ENCODE measurements around the gene DGCR6L.
A peak's percentile ranks its signal among the peaks of the same experiment; 100 is the strongest.
"Not testable (repeated sequence)": the region's sequence is repeated elsewhere in the genome, so short reads cannot be mapped to it uniquely, and the experiment has no call there.

DGCR6L gene

DNA sequence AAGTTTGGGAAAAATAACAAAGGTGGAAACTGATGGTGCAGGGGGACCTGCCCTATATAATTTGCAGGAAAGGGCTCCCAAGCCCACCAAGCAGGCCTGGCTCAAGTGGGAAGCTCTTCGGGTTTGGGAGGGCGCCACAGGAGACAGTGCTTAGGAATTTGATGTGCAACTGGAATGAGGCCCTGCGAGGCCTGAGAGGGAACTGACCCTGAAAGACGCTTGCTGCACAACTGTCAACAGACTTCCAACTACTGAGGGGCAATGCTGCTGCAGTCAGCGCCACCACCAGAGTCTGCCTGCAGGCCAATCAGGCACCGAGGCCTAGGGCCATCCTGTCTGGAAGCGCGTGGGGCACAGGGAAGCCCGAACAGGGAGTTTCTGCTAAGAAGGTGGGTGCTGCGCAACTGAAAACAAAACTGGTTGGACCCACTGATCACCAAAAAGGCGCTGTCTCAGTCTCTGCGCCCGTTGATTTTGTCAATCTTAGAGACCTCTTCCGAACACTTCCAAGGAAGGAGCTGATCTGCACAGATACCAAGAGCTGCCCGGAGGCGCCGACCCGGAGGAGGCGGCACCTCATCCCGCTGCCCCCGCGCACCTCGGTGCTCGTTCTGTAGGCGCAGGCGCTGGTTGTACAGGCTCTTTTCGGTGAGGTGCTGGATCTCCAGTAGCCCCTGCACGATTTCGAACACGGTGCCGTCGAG lies 667 bp downstream of the DGCR6L start:
- DNase-seq (ENCODE audit: low read depth in 2 of 2), result peak; percentile 14 to 37
- TF ChIP-seq, protein P1, sequence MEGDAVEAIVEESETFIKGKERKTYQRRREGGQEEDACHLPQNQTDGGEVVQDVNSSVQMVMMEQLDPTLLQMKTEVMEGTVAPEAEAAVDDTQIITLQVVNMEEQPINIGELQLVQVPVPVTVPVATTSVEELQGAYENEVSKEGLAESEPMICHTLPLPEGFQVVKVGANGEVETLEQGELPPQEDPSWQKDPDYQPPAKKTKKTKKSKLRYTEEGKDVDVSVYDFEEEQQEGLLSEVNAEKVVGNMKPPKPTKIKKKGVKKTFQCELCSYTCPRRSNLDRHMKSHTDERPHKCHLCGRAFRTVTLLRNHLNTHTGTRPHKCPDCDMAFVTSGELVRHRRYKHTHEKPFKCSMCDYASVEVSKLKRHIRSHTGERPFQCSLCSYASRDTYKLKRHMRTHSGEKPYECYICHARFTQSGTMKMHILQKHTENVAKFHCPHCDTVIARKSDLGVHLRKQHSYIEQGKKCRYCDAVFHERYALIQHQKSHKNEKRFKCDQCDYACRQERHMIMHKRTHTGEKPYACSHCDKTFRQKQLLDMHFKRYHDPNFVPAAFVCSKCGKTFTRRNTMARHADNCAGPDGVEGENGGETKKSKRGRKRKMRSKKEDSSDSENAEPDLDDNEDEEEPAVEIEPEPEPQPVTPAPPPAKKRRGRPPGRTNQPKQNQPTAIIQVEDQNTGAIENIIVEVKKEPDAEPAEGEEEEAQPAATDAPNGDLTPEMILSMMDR (IDR thresholded peaks at IDR 0.05; ENCODE audit: low read depth, low read length), result no peak
- peak overlapping the region; percentile 85 to 92 for H3K4me3 ChIP-seq (replicated peaks in 1 of 2; ENCODE audit: low read depth in 2 of 2, low read length in 2 of 2)

DNA sequence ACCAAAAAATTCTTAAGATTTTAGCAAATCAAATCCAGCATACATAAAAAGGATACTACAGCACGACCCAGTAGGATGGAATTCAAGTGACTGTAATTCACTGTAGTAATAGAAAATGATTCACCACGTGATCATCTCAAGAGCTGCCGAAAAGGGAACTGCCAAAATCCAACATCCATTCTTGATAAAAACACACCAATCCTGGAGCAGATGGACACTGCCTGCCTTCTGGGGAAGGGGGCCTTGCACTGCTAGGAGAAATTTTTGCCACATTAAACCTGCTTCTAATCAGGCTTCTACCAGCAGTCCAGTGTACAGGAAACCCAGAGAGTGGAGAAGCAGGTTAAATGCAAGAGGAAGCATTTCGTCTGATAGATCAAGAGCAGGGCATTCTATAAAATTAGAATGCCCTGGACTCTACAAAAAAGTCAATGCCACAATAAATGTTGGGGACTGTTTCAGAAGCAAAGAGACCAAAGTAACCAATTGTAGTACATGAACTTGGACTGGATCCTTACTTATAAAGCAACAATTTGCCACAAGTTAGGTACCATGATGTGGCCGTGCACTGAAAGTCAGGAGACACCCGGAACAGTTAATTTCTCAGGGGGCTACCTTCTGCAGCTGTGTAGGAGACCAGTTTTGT lies 1.7 kb downstream of the DGCR6L start:
- not testable (repeated sequence) for H3K4me3 ChIP-seq (replicated peaks in 1 of 2; ENCODE audit: low read depth in 2 of 2, low read length in 2 of 2); DNase-seq (ENCODE audit: low read depth in 2 of 2)

DNA sequence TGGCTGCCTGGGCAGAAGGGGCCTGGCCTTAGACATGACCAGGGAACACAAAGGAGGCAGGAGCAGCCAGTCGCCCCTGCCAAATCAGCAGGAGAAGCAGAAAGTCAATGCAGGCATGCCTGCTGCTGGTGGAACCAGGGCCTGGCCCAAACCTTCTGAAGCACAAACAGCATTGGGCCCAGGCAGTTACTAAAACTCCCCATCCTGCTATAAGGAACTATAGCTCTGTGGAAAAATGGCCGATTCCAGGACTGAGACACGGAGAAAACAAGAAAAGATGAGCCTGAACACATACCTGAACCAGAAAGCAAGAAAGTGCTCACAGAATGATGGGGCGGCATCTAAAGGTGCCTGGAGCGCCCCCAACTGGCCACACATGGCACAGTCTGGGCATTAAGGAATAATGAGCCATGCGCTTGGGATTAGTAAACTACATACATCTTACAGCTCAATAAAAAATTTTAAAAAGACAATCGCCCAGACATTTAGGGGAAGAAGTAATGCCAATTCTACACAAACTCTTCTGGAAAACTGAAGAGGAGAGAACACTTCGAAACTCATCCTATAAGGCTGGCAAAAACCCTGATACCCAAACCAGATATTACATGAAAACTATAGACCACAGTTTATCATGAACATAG lies 2.3 kb downstream of the DGCR6L start:
- DNase-seq (ENCODE audit: low read depth in 2 of 2), result peak; percentile 14 to 34
- TF ChIP-seq, protein P1 (IDR thresholded peaks at IDR 0.05; ENCODE audit: low read depth, low read length), result peak; percentile 51
- H3K4me3 ChIP-seq (replicated peaks in 1 of 2; ENCODE audit: low read depth in 2 of 2, low read length in 2 of 2), result not testable (repeated sequence)

DNA sequence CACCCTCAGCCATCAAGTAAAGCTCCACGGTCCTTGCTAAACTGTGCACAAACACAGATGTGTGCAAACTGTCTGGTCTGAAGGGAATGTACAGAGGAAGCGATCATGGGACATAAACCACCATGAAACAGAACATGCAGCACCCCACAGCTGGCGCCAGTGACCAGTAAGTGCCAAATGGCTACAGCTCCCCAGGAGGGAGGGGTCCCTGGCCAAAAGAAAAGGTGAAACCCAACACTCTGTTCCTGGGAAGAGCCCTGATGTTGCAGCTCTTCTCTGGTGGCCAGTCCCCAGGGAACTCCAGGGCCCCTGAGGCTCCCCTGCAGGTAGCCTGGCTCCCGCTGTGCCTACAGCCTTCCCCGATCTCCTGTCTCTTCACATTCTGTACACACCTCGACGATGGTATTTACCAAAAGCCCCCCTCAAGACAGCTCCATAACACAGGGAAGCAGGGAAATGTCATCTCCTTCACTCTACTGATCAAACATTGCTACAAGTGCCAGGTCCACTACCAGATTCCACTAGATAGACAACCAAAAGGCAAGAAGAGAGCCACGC lies 2.9 kb downstream of the DGCR6L start:
- TF ChIP-seq, protein P1 (IDR thresholded peaks at IDR 0.05; ENCODE audit: low read depth, low read length), result no peak
- H3K4me3 ChIP-seq (replicated peaks in 1 of 2; ENCODE audit: low read depth in 2 of 2, low read length in 2 of 2), result no peak overlapping the region
- no peak for DNase-seq (ENCODE audit: low read depth in 2 of 2)

DNA sequence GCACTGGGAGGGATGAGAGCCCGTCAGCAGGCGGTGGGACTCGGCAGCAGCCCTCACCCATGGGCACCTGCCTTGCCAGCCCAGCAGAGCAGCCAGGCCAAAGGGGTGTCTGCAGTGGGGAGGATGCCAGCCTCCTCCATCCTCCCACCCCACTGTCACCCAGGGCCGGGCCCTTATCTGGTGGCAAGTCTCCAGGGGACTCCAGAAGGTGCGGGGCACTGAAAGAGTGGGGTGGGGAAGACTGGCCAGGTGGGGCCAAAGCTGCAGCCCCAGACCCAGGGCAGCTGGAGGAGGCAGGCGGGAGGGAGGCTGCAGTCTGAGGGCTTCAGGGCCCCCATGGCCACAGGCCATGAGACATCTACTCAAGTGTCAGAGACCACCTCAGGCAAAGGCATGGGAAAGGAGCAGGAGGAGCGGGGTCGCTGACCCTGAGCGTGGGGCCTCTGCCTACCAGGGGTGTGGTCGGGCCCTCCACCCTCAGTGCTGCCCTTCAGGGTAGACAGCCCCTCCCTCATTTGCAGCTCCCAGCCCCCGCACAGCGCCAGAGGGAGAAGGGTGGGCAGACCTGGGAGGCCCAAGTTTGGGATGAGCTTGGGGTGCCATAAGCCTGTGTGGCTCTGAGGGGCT lies 3.5 kb downstream of the DGCR6L start:
- H3K4me3 ChIP-seq (replicated peaks in 1 of 2; ENCODE audit: low read depth in 2 of 2, low read length in 2 of 2), result no peak overlapping the region
- TF ChIP-seq, protein P1 (IDR thresholded peaks at IDR 0.05; ENCODE audit: low read depth, low read length), result no peak
- no peak for DNase-seq (ENCODE audit: low read depth in 2 of 2)

DNA sequence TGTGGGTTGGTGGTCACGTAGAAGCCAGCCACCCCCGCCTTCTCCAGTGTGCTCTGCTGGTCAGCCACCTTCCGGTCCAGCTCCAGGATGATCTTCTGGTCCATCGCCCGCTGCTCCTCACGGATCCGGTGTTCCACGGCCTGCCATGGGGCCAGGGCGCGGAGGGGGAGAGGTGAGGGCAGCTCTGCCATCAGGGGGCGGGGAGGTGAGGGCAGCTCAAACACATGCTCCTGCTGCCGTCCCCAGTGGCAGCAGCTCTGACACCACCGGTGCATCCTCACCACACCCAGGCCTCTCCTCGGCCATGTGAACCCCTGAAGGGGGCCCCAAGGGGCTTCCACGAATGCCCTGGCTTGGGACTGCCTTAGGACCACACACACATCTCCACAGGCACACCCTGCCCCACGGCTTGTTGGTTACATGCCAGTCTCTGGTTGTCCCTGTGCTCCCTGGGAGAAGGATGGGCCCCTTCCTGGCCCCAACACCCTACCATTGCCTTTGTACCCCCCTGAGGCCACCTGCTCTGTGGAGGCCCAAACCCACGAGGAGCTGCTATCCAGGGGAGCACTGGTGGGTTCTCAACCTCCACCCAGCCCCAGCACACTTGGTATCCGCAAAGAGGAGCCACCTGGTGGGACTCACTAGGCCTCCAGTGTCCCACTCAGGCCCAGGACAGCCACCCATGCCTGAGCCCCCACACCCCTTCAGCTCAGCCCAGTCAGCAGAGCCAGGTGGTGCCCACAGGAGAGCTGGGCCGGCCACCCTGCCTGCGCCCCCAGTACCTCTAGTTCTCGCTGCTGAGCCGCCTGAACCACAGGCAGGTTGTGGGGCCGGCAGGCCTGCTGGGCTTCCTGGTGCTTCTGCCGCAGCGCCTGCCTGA lies 4.3 kb downstream of the DGCR6L start:
- no peak for DNase-seq (ENCODE audit: low read depth in 2 of 2)
- TF ChIP-seq, protein P1 (IDR thresholded peaks at IDR 0.05; ENCODE audit: low read depth, low read length), result no peak
- H3K4me3 ChIP-seq (replicated peaks in 1 of 2; ENCODE audit: low read depth in 2 of 2, low read length in 2 of 2), result no peak overlapping the region

DNA sequence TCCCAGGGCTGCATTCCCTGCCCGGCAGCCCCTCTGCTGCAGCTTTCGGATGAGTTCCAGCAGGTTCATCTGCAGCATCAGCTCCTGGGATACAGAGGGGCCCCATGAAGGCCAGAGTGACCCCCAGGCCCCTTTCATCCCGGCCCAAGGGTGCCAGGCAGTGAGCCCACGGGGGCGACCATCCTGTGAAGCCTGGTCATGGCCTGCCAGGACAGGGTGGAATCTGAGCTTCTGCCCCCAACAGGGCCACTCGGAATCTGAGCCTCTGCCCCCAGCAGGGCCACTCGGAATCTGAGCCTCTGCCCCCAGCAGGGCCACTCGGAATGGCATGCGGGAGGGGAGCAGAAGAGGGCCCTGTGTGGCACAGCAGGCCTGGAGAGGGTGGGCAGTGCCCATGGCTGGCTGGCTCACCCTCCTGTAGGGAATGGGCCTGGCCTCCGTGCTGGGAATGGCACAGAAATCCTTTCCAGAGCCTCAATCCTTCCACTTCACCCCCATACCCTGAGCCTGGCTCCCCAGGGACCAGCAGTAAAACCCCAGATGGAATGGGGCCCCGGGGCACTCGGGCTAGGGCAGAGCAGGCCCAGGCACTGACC lies 5.0 kb downstream of the DGCR6L start:
- not testable (repeated sequence) for DNase-seq (ENCODE audit: low read depth in 2 of 2)

DNA sequence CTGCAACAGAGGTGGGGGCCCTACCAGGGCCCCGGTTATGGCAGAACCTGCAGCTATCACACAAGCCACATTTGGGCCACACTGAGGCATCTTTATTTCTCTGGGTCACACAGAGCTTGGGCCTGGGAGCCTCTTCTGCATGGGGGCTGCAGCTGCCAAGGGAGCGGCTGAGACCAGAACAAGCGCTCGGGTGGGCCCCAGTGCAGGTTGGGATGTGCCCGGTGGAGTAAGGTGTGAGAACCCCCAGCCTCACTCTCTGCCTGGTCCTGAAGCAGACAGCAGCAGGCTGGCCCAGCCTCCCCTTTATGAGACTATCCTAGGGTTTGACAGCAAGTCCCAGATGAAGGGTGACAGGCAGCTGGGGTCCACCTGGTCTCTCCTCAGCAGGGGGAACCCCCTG lies 5.7 kb downstream of the DGCR6L start:
- H3K4me3 ChIP-seq (replicated peaks in 1 of 2; ENCODE audit: low read depth in 2 of 2, low read length in 2 of 2); DNase-seq (ENCODE audit: low read depth in 2 of 2): not testable (repeated sequence)

More for the DNA sequence above, 5.0 kb downstream of the DGCR6L start:
- not testable (repeated sequence) for H3K4me3 ChIP-seq (replicated peaks in 1 of 2; ENCODE audit: low read depth in 2 of 2, low read length in 2 of 2)

DNA sequence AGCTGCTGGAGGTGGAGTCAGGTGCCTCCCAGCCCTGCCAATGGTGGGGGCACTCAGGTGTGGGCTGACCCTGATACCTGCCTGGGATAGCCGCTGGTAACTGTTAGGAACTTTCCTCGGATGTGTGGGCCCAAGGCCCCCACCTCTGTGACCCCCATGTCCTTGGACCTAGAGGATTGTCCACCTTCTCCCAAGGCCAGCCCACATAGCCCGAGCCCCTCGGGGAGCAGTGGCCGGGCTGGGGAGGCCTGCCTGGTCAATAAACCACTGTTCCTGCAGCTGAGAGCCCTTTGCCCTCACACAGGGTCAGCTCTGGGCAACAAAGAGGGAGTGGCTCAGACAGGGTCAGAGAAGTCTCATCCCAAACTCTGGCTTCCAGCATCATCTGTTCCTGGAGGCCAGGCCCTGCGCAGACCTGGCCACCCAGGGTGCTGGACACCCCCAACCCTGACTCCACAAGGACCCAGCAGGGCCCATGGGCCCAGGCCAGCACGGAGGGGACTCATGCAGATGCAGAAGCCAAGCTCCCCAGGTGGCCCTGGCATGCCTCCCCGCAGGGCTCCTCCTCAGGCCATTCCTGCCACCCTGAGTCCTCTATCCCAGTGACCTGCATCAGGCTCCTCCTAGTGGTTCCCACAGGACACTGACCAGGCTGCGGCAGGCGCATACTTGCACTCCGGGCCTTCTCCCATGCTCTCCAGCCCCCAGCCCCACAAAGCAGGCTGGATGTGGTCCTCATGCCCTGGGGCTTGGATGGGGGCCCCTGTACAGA lies 6.4 kb downstream of the DGCR6L start:
- DNase-seq (ENCODE audit: low read depth in 2 of 2); H3K4me3 ChIP-seq (replicated peaks in 1 of 2; ENCODE audit: low read depth in 2 of 2, low read length in 2 of 2): not testable (repeated sequence)
